Activated naive CD4-positive, alpha-beta T cell treated with anti-CD3 and anti-CD28 coated beads, Interleukin-2, amount 50 U/mL, for 16 hours (primary cell): Measurements from ENCODE around the gene MRPS6.

ENCODE experiments used
- DNase-seq: peaks from one replicate; pipeline ENCODE4 v3.0.0-alpha.2; 2020

The MRPS6 gene

GRCh38 chr21:34105947-34106541 is 32.7 kb downstream of the MRPS6 start:
- DNase-seq = no peak

- no peak for DNase-seq
These were observed 34.2 kb downstream of the MRPS6 start for GRCh38 chr21:34107606-34108005.

- DNase-seq = no peak
These were observed 35.7 kb downstream of the MRPS6 start for GRCh38 chr21:34109075-34109474.

- no peak for DNase-seq
These were observed 37.3 kb downstream of the MRPS6 start for GRCh38 chr21:34110594-34111202.

- DNase-seq = no peak
These were observed 39.1 kb downstream of the MRPS6 start for GRCh38 chr21:34112316-34113033.

- DNase-seq = no peak
These were observed 40.5 kb downstream of the MRPS6 start for GRCh38 chr21:34113842-34114241.

GRCh38 chr21:34115160-34115559 is 41.8 kb downstream of the MRPS6 start:
- DNase-seq = no peak

- no peak for DNase-seq
These were observed 43.2 kb downstream of the MRPS6 start for GRCh38 chr21:34116569-34116968.

GRCh38 chr21:34120867-34121266 is 47.5 kb downstream of the MRPS6 start:
- no peak for DNase-seq

GRCh38 chr21:34122047-34122446 is 48.7 kb downstream of the MRPS6 start:
- no peak for DNase-seq

- no peak for DNase-seq
These were observed 50.2 kb downstream of the MRPS6 start for GRCh38 chr21:34123609-34124008.

GRCh38 chr21:34126269-34126668 is 52.9 kb downstream of the MRPS6 start:
- no peak for DNase-seq

GRCh38 chr21:34126691-34127090 is 53.3 kb downstream of the MRPS6 start:
- DNase-seq = no peak

GRCh38 chr21:34128124-34128523 is 54.7 kb downstream of the MRPS6 start:
- DNase-seq = no peak

GRCh38 chr21:34128674-34129038 is 55.3 kb downstream of the MRPS6 start:
- DNase-seq = no peak

GRCh38 chr21:34129039-34129891 is 55.9 kb downstream of the MRPS6 start:
- peak; percentile 75 for DNase-seq

- no peak for DNase-seq
These were observed 56.7 kb downstream of the MRPS6 start for GRCh38 chr21:34129901-34130715.

GRCh38 chr21:34130716-34130985 is 57.3 kb downstream of the MRPS6 start:
- DNase-seq = no peak

- DNase-seq = no peak
These were observed 58.2 kb downstream of the MRPS6 start for GRCh38 chr21:34131586-34131985.

GRCh38 chr21:34132202-34132601 is 58.8 kb downstream of the MRPS6 start:
- no peak for DNase-seq

- no peak for DNase-seq
These were observed 59.5 kb downstream of the MRPS6 start for GRCh38 chr21:34132926-34133325.

- no peak for DNase-seq
These were observed 60.0 kb downstream of the MRPS6 start for GRCh38 chr21:34133392-34133791.

- DNase-seq = no peak
These were observed 60.4 kb downstream of the MRPS6 start for GRCh38 chr21:34133802-34134201.
